B cell (primary cell): ENCODE results near the gene PLAU. TPM values are rescaled to one million over a fixed set of nuclear protein-coding genes. Genes with fewer than 3 reads are reported as not detected.

Experiments used
- ATAC-seq: fragments of 200-7000 bp; cut with Tn5 transposase; one replicate; pipeline ENCODE4 v1.10.0; 2021; ENCODE audit warnings: low read depth, mild to moderate bottlenecking, moderate number of reproducible peaks, moderate library complexity
- CTCF ChIA-PET: fragments of 350-600 bp; sonication (Branson Sonifier 250); formaldehyde crosslinking; loops from one replicate; lab custom pipeline; 2021; ENCODE audit warnings: antibody characterized with exemption, inconsistent platforms; lab: Charles Lee
- POLR2A ChIA-PET: fragments of 350-600 bp; sonication (Branson Sonifier 250); formaldehyde crosslinking; loops from one replicate; lab custom pipeline; 2021; ENCODE audit warnings: antibody characterized with exemption; lab: Charles Lee
- DNase-seq: peaks from one replicate; pipeline ENCODE4 v3.0.0; 2013
- H2AFZ ChIP-seq: 2 replicates; pipeline ENCODE4 v1.6.1; 2012; ENCODE audit warnings: mild to moderate bottlenecking, low read depth, low read length; ENCODE audit not compliant: insufficient read depth, poor library complexity, severe bottlenecking
- H3K27ac ChIP-seq, 2 donors: 1 replicate in 1 of 2; 2 replicates in 1 of 2; pipeline ENCODE4 v1.5.1; 2012 to 2013; ENCODE audit warnings: low read length in 2 of 2, mild to moderate bottlenecking in 2 of 2, moderate library complexity in 1 of 2
- H3K27me3 ChIP-seq, 4 experiments: fragments of 200-600 bp in 1 of 4; sonication (generic) in 1 of 4; replicated peaks in 1 of 4; 1 replicate in 2 of 4; 2 replicates in 2 of 4; pipeline versions ENCODE4 v1.6.1 to v1.7.0; 2013 to 2016; ENCODE audit warnings: low read length in 3 of 4, mild to moderate bottlenecking in 2 of 4, mixed read lengths in 1 of 4, moderate library complexity in 1 of 4; ENCODE audit not compliant: insufficient read depth in 4 of 4, control insufficient read depth in 3 of 4; ENCODE audit errors: control extremely low read depth in 1 of 4
- H3K36me3 ChIP-seq, 2 experiments: replicated peaks in 1 of 2; 1 replicate in 1 of 2; 2 replicates in 1 of 2; pipeline versions ENCODE4 v1.6.1 to v1.7.1; 2013; ENCODE audit warnings: low read length in 1 of 2; ENCODE audit not compliant: insufficient read depth in 2 of 2, control insufficient read depth in 1 of 2; ENCODE audit errors: control extremely low read depth in 1 of 2, extremely low read depth in 1 of 2
- H3K4me1 ChIP-seq, 2 donors: fragments of 200-600 bp in 1 of 2; sonication (generic) in 1 of 2; 1 replicate in 1 of 2; 2 replicates in 1 of 2; pipeline versions ENCODE4 v1.5.1 to v1.6.1; 2013 to 2017; ENCODE audit warnings: low read length in 2 of 2; ENCODE audit not compliant: control insufficient read depth in 2 of 2, insufficient read depth in 2 of 2
- H3K4me2 ChIP-seq: replicated peaks from 2 replicates; pipeline ENCODE3; 2012; ENCODE audit warnings: mild to moderate bottlenecking, low read depth, low read length; ENCODE audit not compliant: poor library complexity, severe bottlenecking
- H3K4me3 ChIP-seq, 5 experiments: fragments of 200-600 bp in 1 of 5; sonication (generic) in 1 of 5; 1 replicate in 3 of 5; 2 replicates in 2 of 5; pipeline versions ENCODE4 v1.5.1 to v1.7.0; 2011 to 2016; ENCODE audit warnings: low read length in 4 of 5, mild to moderate bottlenecking in 4 of 5, low read depth in 2 of 5, control low read depth in 1 of 5, moderate library complexity in 1 of 5; ENCODE audit not compliant: insufficient read depth in 1 of 5; ENCODE audit errors: control extremely low read depth in 1 of 5, extremely low read depth in 1 of 5
- H3K79me2 ChIP-seq: fragments of 200-600 bp; sonication (generic); one replicate; pipeline ENCODE4 v1.6.0; 2016; ENCODE audit warnings: low read length; ENCODE audit not compliant: control insufficient read depth, insufficient read depth
- H3K9ac ChIP-seq: fragments of 200-600 bp; sonication (generic); 2 replicates; pipeline ENCODE4 v1.6.1; 2017; ENCODE audit warnings: mild to moderate bottlenecking, low read length, moderate library complexity
- H3K9me3 ChIP-seq, 3 donors: one replicate each; pipeline versions ENCODE4 v1.6.1 to v1.7.1; 2013; ENCODE audit warnings: low read length in 2 of 3; ENCODE audit not compliant: control insufficient read depth in 2 of 3, insufficient read depth in 1 of 3; ENCODE audit errors: control extremely low read depth in 1 of 3
- H4K20me1 ChIP-seq: 2 replicates; pipeline ENCODE4 v1.6.0; 2012; ENCODE audit warnings: mild to moderate bottlenecking, low read length; ENCODE audit not compliant: insufficient read depth, control insufficient read depth, poor library complexity, severe bottlenecking
- H3K27ac Mint-ChIP-seq: one replicate; pipeline ENCODE4 v1.8.0; 2021; ENCODE audit warnings: mixed read lengths
- H3K27me3 Mint-ChIP-seq: one replicate; pipeline ENCODE4 v1.8.0; 2021; ENCODE audit warnings: mixed read lengths
- H3K4me1 Mint-ChIP-seq: one replicate; pipeline ENCODE4 v1.8.0; 2021; ENCODE audit warnings: mixed read lengths
- H3K4me3 Mint-ChIP-seq: one replicate; pipeline ENCODE4 v1.8.0; 2021; ENCODE audit warnings: mixed read lengths
- H3K9me3 Mint-ChIP-seq: one replicate; pipeline ENCODE4 v1.8.0; 2022; ENCODE audit warnings: mixed read lengths; ENCODE audit not compliant: insufficient read depth
- CTCF ChIP-seq: fragments of 200-600 bp; IDR thresholded peaks from one replicate; pipeline ENCODE4 v1.8.0; 2022; ENCODE audit warnings: antibody characterized with exemption, mild to moderate bottlenecking
- EZH2 ChIP-seq: IDR thresholded peaks from 2 replicates; pipeline ENCODE4 v1.6.1; 2012; ENCODE audit warnings: borderline replicate concordance, low read depth, mild to moderate bottlenecking, moderate library complexity, low read length; ENCODE audit not compliant: insufficient read depth, poor library complexity, severe bottlenecking
- WGBS: methylation state at CpG from one replicate; pipeline ENCODE4 v1.1.5; 2013; ENCODE audit warnings: missing lambda C conversion rate; ENCODE audit not compliant: insufficient coverage; 5-methylcytosine and 5-hydroxymethylcytosine counted together
- intact Hi-C: fragments of 100-400 bp; cut with micrococcal nuclease; formaldehyde crosslinking; loops from one replicate; pipeline ENCODE4 v1.10.0; 2022
- polyA plus RNA-seq: library from polyadenylated mRNA; depleted of rRNA; stranded (reverse); fragments of >200 nt; gene quantifications from 2 replicates; pipeline ENCODE4 v1.2.3, GENCODE V29; 2012
- total RNA-seq, 2 donors: library from RNA; stranded (reverse); fragments of 120-200 nt in 1 of 2; gene quantifications; 1 replicate in 1 of 2; 2 replicates in 1 of 2; pipeline versions ENCODE4 v1.2.3 to v1.2.4, GENCODE V29; 2013 to 2022

PLAU gene
- total and polyA plus RNA-seq, 2 donors (not counting 1 experiment from before 2014, with no cell fraction given): 0.04 TPM; not detected in 1

- ChIA-PET POLR2A (interaction anchor here (0.6 kb wide), 1 partner anchor 176 kb away, joined by 4 read pairs; no protein-coding TSS in a partner anchor), CTCF (interaction anchor here (0.7 to 1.5 kb wide), 2 partner anchors 8 to 25 kb away, joined by 3 to 5 read pairs; no protein-coding TSS in a partner anchor)
- DNase-seq (no peak), ATAC-seq (no peak)
- no peaks in the 10 kb centered on the region for H3K27me3 Mint-ChIP-seq
- Histone ChIP-seq H3K4me3 (no peak overlapping the region), H3K27me3 (no peaks in the 10 kb centered on the region), H3K4me2 (no peak overlapping the region), H2AFZ (no peak overlapping the region), H4K20me1 (peaks cover 23% of the 10 kb centered on the region), H3K9me3 (no peaks in the 10 kb centered on the region), H3K9ac (no peak overlapping the region), H3K36me3 (peaks cover 0 to 34% of the 10 kb centered on the region in 2 experiments), H3K27ac (no peak overlapping the region), H3K79me2 (peaks cover 64% of the 10 kb centered on the region), H3K4me1 (peaks cover 25 to 46% of the 10 kb centered on the region in 2 donors)
- no peak for TF ChIP-seq CTCF
- TF ChIP-seq EZH2: no peak
- H3K4me1 Mint-ChIP-seq: peaks cover 56% of the 10 kb centered on the region
- H3K9me3 Mint-ChIP-seq: no peaks in the 10 kb centered on the region
- intact Hi-C loops: loop anchor here (10.0 kb wide), 2 partner anchors 247 to 1363 kb away; partner anchors contain the start of gene COMTD1
- H3K4me3 Mint-ChIP-seq: peak overlapping the region; percentile 84
- WGBS: 90% methylated on average over 5 of the region's 8 CpGs
- peak overlapping the region; percentile 67 for H3K27ac Mint-ChIP-seq
These were observed 39.4 kb upstream of the PLAU start for GRCh38 chr10:73871295-73872189.
